SK-N-SH (cell line): ENCODE data around the gene GSS. TPM values are rescaled to one million over a fixed set of nuclear protein-coding genes. Genes with fewer than 3 reads are reported as not detected.
A peak's percentile ranks its signal among the peaks of the same experiment; 100 is the strongest.
"Not testable (repeated sequence)": the region's sequence is repeated elsewhere in the genome, so short reads cannot be mapped to it uniquely, and the experiment has no call there.

ENCODE experiments used
- CTCF ChIA-PET: fragments of 300-600, 350-600 bp; formaldehyde crosslinking; extraction: SDS; loops from one replicate; lab custom pipeline; 2021; lab: Yijun Ruan, JAX
- POLR2A ChIA-PET: fragments of 350-600 bp; sonication (Branson Sonifier 250); formaldehyde crosslinking; extraction: SDS; loops from one replicate; lab custom pipeline; 2020; ENCODE audit warnings: antibody characterized with exemption, inconsistent platforms; lab: Yijun Ruan, JAX
- DNase-seq: peaks from one replicate; pipeline ENCODE4 v3.0.0; 2012
- H2AFZ ChIP-seq: fragments of 200-600 bp; sonication (generic); 2 replicates; pipeline ENCODE4 v1.8.1; 2016; ENCODE audit warnings: antibody characterized with exemption, mild to moderate bottlenecking, low read depth
- H3F3A ChIP-seq: fragments of 200-600 bp; sonication (generic); replicated peaks from 2 replicates; pipeline ENCODE3; 2016; ENCODE audit warnings: antibody characterized with exemption, mild to moderate bottlenecking; ENCODE audit not compliant: insufficient read depth
- H3K27ac ChIP-seq, 2 experiments: fragments of 200-500 bp in 1 of 2; fragments of 200-600 bp in 1 of 2; sonication (Bioruptor generic) in 1 of 2; sonication (generic), shearing (Covaris generic) in 1 of 2; 2 replicates each; pipeline versions ENCODE4 v1.5.1 to v1.6.1; 2014 to 2016; ENCODE audit warnings: low read depth in 2 of 2, inconsistent platforms in 1 of 2, low read length in 1 of 2, mild to moderate bottlenecking in 1 of 2, mixed read lengths in 1 of 2
- H3K27me3 ChIP-seq: fragments of 200-600 bp; sonication (generic), shearing (Covaris generic); 2 replicates; pipeline ENCODE4 v1.6.1; 2016; ENCODE audit warnings: mixed run types; ENCODE audit not compliant: insufficient read depth
- H3K36me3 ChIP-seq, 2 experiments: fragments of 200-500 bp in 1 of 2; fragments of 200-600 bp in 1 of 2; sonication (Bioruptor generic) in 1 of 2; sonication (generic) in 1 of 2; replicated peaks in 1 of 2; 2 replicates each; pipeline versions ENCODE3 to v1.5.1; 2014 to 2016; ENCODE audit warnings: low read length in 1 of 2, mild to moderate bottlenecking in 1 of 2; ENCODE audit not compliant: insufficient read depth in 2 of 2, control insufficient read depth in 1 of 2
- H3K4me1 ChIP-seq, 2 experiments: fragments of 200-500 bp in 1 of 2; fragments of 200-600 bp in 1 of 2; sonication (Bioruptor generic) in 1 of 2; sonication (generic), shearing (Covaris generic) in 1 of 2; 2 replicates each; pipeline versions ENCODE4 v1.5.1 to v1.6.1; 2014 to 2016; ENCODE audit warnings: low read depth in 1 of 2, low read length in 1 of 2, mixed run types in 1 of 2; ENCODE audit not compliant: insufficient read depth in 2 of 2, control insufficient read depth in 1 of 2
- H3K4me2 ChIP-seq: fragments of 200-600 bp; sonication (generic), shearing (Covaris generic); 2 replicates; pipeline ENCODE4 v1.6.1; 2017; ENCODE audit warnings: mixed run types
- H3K4me3 ChIP-seq, 2 experiments: fragments of 200-500 bp in 1 of 2; fragments of 200-600 bp in 1 of 2; sonication (Bioruptor generic) in 1 of 2; sonication (generic), shearing (Covaris generic) in 1 of 2; 2 replicates each; pipeline versions ENCODE4 v1.5.1 to v1.8.1; 2014 to 2016; ENCODE audit warnings: low read depth in 2 of 2, inconsistent platforms in 1 of 2, low read length in 1 of 2, mild to moderate bottlenecking in 1 of 2, mixed read lengths in 1 of 2, moderate library complexity in 1 of 2
- H3K79me2 ChIP-seq: fragments of 200-600 bp; sonication (generic); 2 replicates; pipeline ENCODE4 v1.8.1; 2017; ENCODE audit warnings: mild to moderate bottlenecking; ENCODE audit not compliant: insufficient read depth
- H3K9ac ChIP-seq: fragments of 200-600 bp; sonication (generic); 2 replicates; pipeline ENCODE4 v1.6.1; 2017; ENCODE audit warnings: mixed run types
- H3K9me2 ChIP-seq: fragments of 200-600 bp; sonication (generic); 2 replicates; pipeline ENCODE4 v1.6.1; 2017; ENCODE audit warnings: mixed run types
- H3K9me3 ChIP-seq: fragments of 200-600 bp; sonication (generic); 2 replicates; pipeline ENCODE4 v1.6.1; 2017; ENCODE audit warnings: mixed run types, mild to moderate bottlenecking, moderate library complexity
- H4K20me1 ChIP-seq: fragments of 200-600 bp; sonication (generic); 2 replicates; pipeline ENCODE4 v1.6.1; 2017; ENCODE audit warnings: mild to moderate bottlenecking, mixed run types; ENCODE audit not compliant: insufficient read depth
- ELF1 ChIP-seq: IDR thresholded peaks from 2 replicates; pipeline ENCODE4 v1.4.0; 2012
- EP300 ChIP-seq, 2 experiments: IDR thresholded peaks; 2 replicates each; pipeline versions ENCODE4 v1.4.0 to v1.6.1; 2012; ENCODE audit warnings: borderline replicate concordance in 1 of 2, low read depth in 1 of 2, low read length in 1 of 2
- EZH2phosphoT487 ChIP-seq: fragments of 200-600 bp; sonication (generic); IDR thresholded peaks from 2 replicates; pipeline ENCODE4 v1.6.1; 2017; ENCODE audit warnings: low read depth, mixed run types, mild to moderate bottlenecking, antibody characterized with exemption, moderate library complexity, borderline replicate concordance
- FOSL2 ChIP-seq: IDR thresholded peaks from 2 replicates; pipeline ENCODE4 v1.4.0; 2012; ENCODE audit warnings: low read depth, mild to moderate bottlenecking, moderate library complexity, borderline replicate concordance
- FOXJ3 ChIP-seq: sonication (generic); formaldehyde crosslinking; IDR thresholded peaks from 2 replicates; pipeline ENCODE4 v1.5.1; 2020; ENCODE audit warnings: mild to moderate bottlenecking, missing genetic modification reagents
- FOXM1 ChIP-seq: IDR thresholded peaks from 2 replicates; pipeline ENCODE4 v1.4.0; 2012; ENCODE audit warnings: low read depth, mild to moderate bottlenecking
- GATA2 ChIP-seq: sonication (generic); formaldehyde crosslinking; IDR thresholded peaks from 2 replicates; pipeline ENCODE4 v1.5.0; 2020; ENCODE audit warnings: mild to moderate bottlenecking, missing genetic modification reagents
- JUND ChIP-seq: IDR thresholded peaks from 2 replicates; pipeline ENCODE4 v1.4.0; 2012
- MXI1 ChIP-seq: IDR thresholded peaks from 2 replicates; pipeline ENCODE4 v1.6.1; 2012; ENCODE audit warnings: mild to moderate bottlenecking, low read depth, low read length, improper control_type of control experiment
- NFIC ChIP-seq: IDR thresholded peaks from 2 replicates; pipeline ENCODE4 v1.4.0; 2012; ENCODE audit warnings: borderline replicate concordance
- NRF1 ChIP-seq: IDR thresholded peaks from 2 replicates; pipeline ENCODE4 v1.6.1; 2012; ENCODE audit warnings: low read depth, mild to moderate bottlenecking, low read length
- RAD21 ChIP-seq: IDR thresholded peaks from 2 replicates; pipeline ENCODE4 v1.6.1; 2012; ENCODE audit warnings: mild to moderate bottlenecking, low read length
- RCOR1 ChIP-seq: fragments of 150-350 bp; IDR thresholded peaks from 2 replicates; pipeline ENCODE4 v1.6.1; 2017; ENCODE audit warnings: antibody characterized with exemption, low read length
- RXRA ChIP-seq: IDR thresholded peaks from 2 replicates; pipeline ENCODE4 v1.4.0; 2012; ENCODE audit warnings: low read depth, mild to moderate bottlenecking, borderline replicate concordance
- SIN3A ChIP-seq: IDR thresholded peaks from 2 replicates; pipeline ENCODE4 v1.6.1; 2012; ENCODE audit warnings: low read depth, mild to moderate bottlenecking, low read length, moderate library complexity, borderline replicate concordance
- SMC3 ChIP-seq: IDR thresholded peaks from 2 replicates; pipeline ENCODE4 v1.6.1; 2012; ENCODE audit warnings: low read depth, low read length, improper control_type of control experiment
- TAF1 ChIP-seq: IDR thresholded peaks from 2 replicates; pipeline ENCODE4 v1.6.1; 2012; ENCODE audit warnings: low read depth, mild to moderate bottlenecking, low read length, moderate library complexity, borderline replicate concordance
- TEAD4 ChIP-seq: IDR thresholded peaks from 2 replicates; pipeline ENCODE4 v1.4.0; 2012; ENCODE audit warnings: mild to moderate bottlenecking, borderline replicate concordance; ENCODE audit not compliant: insufficient read depth
- YY1 ChIP-seq: IDR thresholded peaks from 2 replicates; pipeline ENCODE4 v1.4.0; 2012; ENCODE audit warnings: low read depth, mild to moderate bottlenecking
- WGBS: methylation state at CpG from one replicate; pipeline ENCODE4 v1.1.6; 2017; ENCODE audit warnings: low lambda C conversion rate; 5-methylcytosine and 5-hydroxymethylcytosine counted together
- polyA plus RNA-seq, 3 experiments: library from polyadenylated mRNA; depleted of rRNA; stranded (reverse); fragments of >200 nt; gene quantifications; 2 replicates each; pipeline ENCODE4 v1.2.3, GENCODE V29; 2012
- TF ChIP-seq, protein P1 (sequence below): IDR thresholded peaks from 2 replicates; pipeline ENCODE4; 2012
- TF ChIP-seq, protein P2 (sequence below): IDR thresholded peaks from 2 replicates; pipeline ENCODE4 v1.4.0; 2012; ENCODE audit warnings: low read depth
- TF ChIP-seq, protein P3 (sequence below): IDR thresholded peaks from 2 replicates; pipeline ENCODE4 v1.4.0; 2012; ENCODE audit warnings: low read depth, borderline replicate concordance
- TF ChIP-seq, protein P4 (sequence below): IDR thresholded peaks from 2 replicates; pipeline ENCODE4 v1.4.0; 2012; ENCODE audit warnings: low read depth, borderline replicate concordance
- TF ChIP-seq, protein P5 (sequence below): fragments of 150-350 bp; IDR thresholded peaks from 2 replicates; pipeline ENCODE4 v1.6.1; 2017; ENCODE audit warnings: antibody characterized with exemption, low read length, low read depth, borderline replicate concordance

GSS gene
- polyA plus RNA-seq, 1 of the 3 experiments (the other 2 are of a cell fraction): 95.6 TPM

DNA sequence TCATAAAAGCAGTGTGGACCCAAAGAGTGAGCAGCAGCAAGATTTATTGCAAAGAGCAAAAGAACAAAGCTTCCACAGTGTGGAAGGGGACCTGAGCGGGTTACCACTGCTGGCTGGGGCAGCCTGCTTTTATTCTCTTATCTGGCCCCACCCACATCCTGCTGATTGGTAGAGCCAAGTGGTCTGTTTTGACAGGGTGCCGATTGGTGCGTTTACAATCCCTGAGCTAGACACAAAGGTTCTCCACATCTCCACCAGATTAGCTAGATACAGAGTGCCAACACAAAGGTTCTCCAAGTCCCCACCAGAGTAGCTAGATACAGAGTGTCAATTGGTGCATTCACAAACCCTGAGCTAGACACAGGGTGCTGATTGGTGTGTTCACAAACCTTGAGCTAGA is 57.5 kb downstream of the GSS start:
- POLR2A ChIA-PET, DNase-seq, H3K36me3 ChIP-seq, H3K4me1 ChIP-seq, H4K20me1 ChIP-seq, CTCF ChIA-PET, H2AFZ ChIP-seq, H3K4me2 ChIP-seq, H3F3A ChIP-seq, H3K9ac ChIP-seq, H3K27ac ChIP-seq, H3K79me2 ChIP-seq, H3K27me3 ChIP-seq, H3K9me3 ChIP-seq, H3K4me3 ChIP-seq, H3K9me2 ChIP-seq: not testable (repeated sequence)
- WGBS: 95% methylated on average over 3 of the region's 3 CpGs

DNA sequence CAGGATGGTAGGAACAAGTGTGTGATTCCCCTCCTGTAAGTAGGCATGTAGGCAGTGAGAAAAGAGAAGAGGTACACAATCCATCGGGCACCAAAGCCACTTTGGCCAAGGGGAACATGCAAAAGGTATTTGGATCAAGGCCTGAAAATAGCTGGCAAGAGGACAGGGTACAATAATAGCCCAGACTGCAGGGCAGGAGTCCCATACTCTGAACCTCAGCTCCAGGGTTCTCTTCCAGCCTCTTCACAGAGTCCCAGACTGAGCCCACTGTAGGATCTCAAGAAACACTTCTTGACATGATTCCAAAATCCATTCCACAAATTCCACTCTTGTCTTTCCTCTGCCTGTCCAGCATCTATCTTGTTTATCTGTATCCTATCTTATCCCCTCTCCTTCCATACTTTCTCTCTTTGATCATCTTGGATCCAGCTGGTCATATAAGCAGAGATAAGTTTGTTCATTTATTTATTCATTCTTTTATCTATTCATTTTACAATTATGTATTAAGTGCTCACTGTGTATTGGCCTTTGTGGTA is 59.5 kb downstream of the GSS start:
- H3K27me3 ChIP-seq: no peaks in the 10 kb centered on the region
- no peak overlapping the region for H2AFZ ChIP-seq
- H3K27ac ChIP-seq: peak overlapping the region in 1 of 2 experiments; percentile 8; a peak in 1 of 4 replicates
- 75% methylated on average over 1 of the region's 1 CpG for WGBS
- no peak for DNase-seq
- no peak overlapping the region for H3K9ac ChIP-seq
- no peaks in the 10 kb centered on the region for H3F3A ChIP-seq
- ChIA-PET POLR2A (interaction anchor here (0.5 kb wide), 1 partner anchor 11 kb away, joined by 3 read pairs; no protein-coding TSS in a partner anchor), CTCF (interaction anchor here (0.6 to 1.8 kb wide), 2 partner anchors 23 to 1218 kb away, joined by 3 to 8 read pairs; partner anchors contain the start of gene GGT7)
- H3K79me2 ChIP-seq: 0 out of 2 replicates have a peak, but pooled peaks cover 2% of the 10 kb centered on the region
- H3K4me2 ChIP-seq: no peak overlapping the region
- no peak overlapping the region; a peak in 1 of 4 replicates for H3K4me3 ChIP-seq
- H3K9me3 ChIP-seq: no peaks in the 10 kb centered on the region
- no peaks in the 10 kb centered on the region for H4K20me1 ChIP-seq
- peaks cover 4 to 7% of the 10 kb centered on the region in 2 experiments; a peak in 3 of 4 replicates for H3K4me1 ChIP-seq
- H3K36me3 ChIP-seq: no peaks in the 10 kb centered on the region
- H3K9me2 ChIP-seq: no peaks in the 10 kb centered on the region
- TF ChIP-seq FOXM1 (no peak), NFIC (peak; percentile 70), FOXJ3 (CRISPR knock-in tag) (no peak), SIN3A (no peak), NRF1 (no peak), RAD21 (no peak), JUND (peak; percentile 32; the same call in 1 of the 2 replicates), ELF1 (no peak), YY1 (no peak), MXI1 (no peak), TEAD4 (0 out of 2 replicates have a peak, but pooled peaks have one; percentile 19), RCOR1 (no peak), SMC3 (no peak), FOSL2 (no peak), RXRA (no peak), EP300 (IDR thresholded peaks at IDR 0.05; ENCODE audit: borderline replicate concordance in 1 of 2, low read depth in 1 of 2, low read length in 1 of 2) (peak in 1 of 2 experiments; percentile 12; a peak in 1 of 4 replicates), TAF1 (no peak), EZH2phosphoT487 (no peak), GATA2 (CRISPR knock-in tag) (no peak)
- TF ChIP-seq, protein P1, sequence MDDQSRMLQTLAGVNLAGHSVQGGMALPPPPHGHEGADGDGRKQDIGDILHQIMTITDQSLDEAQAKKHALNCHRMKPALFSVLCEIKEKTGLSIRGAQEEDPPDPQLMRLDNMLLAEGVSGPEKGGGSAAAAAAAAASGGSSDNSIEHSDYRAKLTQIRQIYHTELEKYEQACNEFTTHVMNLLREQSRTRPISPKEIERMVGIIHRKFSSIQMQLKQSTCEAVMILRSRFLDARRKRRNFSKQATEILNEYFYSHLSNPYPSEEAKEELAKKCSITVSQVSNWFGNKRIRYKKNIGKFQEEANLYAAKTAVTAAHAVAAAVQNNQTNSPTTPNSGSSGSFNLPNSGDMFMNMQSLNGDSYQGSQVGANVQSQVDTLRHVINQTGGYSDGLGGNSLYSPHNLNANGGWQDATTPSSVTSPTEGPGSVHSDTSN: peak; percentile 80
- TF ChIP-seq, protein P2, sequence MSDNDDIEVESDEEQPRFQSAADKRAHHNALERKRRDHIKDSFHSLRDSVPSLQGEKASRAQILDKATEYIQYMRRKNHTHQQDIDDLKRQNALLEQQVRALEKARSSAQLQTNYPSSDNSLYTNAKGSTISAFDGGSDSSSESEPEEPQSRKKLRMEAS: no peak
- TF ChIP-seq, protein P3, sequence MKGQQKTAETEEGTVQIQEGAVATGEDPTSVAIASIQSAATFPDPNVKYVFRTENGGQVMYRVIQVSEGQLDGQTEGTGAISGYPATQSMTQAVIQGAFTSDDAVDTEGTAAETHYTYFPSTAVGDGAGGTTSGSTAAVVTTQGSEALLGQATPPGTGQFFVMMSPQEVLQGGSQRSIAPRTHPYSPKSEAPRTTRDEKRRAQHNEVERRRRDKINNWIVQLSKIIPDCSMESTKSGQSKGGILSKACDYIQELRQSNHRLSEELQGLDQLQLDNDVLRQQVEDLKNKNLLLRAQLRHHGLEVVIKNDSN: no peak
- TF ChIP-seq, protein P4, sequence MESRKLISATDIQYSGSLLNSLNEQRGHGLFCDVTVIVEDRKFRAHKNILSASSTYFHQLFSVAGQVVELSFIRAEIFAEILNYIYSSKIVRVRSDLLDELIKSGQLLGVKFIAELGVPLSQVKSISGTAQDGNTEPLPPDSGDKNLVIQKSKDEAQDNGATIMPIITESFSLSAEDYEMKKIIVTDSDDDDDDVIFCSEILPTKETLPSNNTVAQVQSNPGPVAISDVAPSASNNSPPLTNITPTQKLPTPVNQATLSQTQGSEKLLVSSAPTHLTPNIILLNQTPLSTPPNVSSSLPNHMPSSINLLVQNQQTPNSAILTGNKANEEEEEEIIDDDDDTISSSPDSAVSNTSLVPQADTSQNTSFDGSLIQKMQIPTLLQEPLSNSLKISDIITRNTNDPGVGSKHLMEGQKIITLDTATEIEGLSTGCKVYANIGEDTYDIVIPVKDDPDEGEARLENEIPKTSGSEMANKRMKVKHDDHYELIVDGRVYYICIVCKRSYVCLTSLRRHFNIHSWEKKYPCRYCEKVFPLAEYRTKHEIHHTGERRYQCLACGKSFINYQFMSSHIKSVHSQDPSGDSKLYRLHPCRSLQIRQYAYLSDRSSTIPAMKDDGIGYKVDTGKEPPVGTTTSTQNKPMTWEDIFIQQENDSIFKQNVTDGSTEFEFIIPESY: no peak
- TF ChIP-seq, protein P5, sequence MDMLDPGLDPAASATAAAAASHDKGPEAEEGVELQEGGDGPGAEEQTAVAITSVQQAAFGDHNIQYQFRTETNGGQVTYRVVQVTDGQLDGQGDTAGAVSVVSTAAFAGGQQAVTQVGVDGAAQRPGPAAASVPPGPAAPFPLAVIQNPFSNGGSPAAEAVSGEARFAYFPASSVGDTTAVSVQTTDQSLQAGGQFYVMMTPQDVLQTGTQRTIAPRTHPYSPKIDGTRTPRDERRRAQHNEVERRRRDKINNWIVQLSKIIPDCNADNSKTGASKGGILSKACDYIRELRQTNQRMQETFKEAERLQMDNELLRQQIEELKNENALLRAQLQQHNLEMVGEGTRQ: no peak
